ENCODE measurements around the gene CEP41. TPM values are rescaled to one million over a fixed set of nuclear protein-coding genes. Genes with fewer than 3 reads are reported as not detected.

Gene CEP41
- total and polyA plus RNA-seq, 4 donors: 2.3 to 3.5 (median 2.8) TPM

DNA sequence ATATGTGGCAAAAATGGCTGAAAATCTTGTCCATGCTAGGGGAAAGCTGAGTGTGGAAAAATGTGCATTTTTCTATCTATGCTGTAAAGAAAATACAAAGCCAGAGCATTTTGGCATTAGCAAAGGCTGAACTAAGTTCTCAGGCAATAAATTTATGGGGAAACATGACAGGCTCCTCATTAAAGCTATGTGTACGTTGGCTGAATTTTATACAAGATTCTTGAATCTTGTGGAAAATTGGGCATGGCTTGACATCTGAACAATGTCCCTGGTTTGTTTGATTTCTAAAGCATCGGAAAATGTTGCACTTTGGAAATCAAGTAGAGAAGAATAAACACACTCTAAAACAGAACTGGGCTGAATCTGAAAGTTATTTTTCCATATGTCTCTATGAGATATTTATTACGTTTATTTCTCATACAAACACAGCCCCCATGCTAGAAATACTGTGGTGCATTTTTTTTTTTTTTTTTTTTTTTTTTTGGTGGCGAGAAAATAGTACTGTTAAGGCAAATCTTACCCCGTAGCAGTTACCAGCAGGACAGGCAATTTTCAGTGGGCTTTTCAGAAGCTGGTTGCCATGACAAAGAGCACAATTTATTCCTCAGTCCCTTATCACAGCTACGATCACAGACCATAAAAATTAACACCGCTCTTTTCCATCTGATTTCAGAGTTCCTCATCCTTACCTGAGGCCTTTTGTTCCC, 43.6 kb downstream of the CEP41 start:
- Histone ChIP-seq H3K36me3 (ENCODE audit: control insufficient read depth in 4 of 4, insufficient read depth in 3 of 4, low read depth in 1 of 4, low read length in 3 of 4) (peaks cover 0 to 2% (median 0%) of the 10 kb centered on the region in 4 donors), H3K9me3 (ENCODE audit: control insufficient read depth in 4 of 4, low read length in 3 of 4) (no peaks in the 10 kb centered on the region), H3K27ac (ENCODE audit: low read depth in 1 of 2, low read length in 2 of 2) (no peak overlapping the region), H3K9ac (ENCODE audit: low read depth in 1 of 2, low read length in 2 of 2) (no peak overlapping the region), H3K27me3 (ENCODE audit: control insufficient read depth in 4 of 4, insufficient read depth in 4 of 4, low read length in 3 of 4) (no peaks in the 10 kb centered on the region), H3K4me3 (ENCODE audit: low read depth in 1 of 3, low read length in 3 of 3) (no peak overlapping the region), H3K4me1 (ENCODE audit: control insufficient read depth in 4 of 4, insufficient read depth in 4 of 4, low read length in 3 of 4) (no peaks in the 10 kb centered on the region)
- DNase-seq (ENCODE audit: low spot score): no peak
- TF ChIP-seq JUND (IDR thresholded peaks at IDR 0.05): no peak
- WGBS: 92% methylated on average over 7 of the region's 7 CpGs

DNA sequence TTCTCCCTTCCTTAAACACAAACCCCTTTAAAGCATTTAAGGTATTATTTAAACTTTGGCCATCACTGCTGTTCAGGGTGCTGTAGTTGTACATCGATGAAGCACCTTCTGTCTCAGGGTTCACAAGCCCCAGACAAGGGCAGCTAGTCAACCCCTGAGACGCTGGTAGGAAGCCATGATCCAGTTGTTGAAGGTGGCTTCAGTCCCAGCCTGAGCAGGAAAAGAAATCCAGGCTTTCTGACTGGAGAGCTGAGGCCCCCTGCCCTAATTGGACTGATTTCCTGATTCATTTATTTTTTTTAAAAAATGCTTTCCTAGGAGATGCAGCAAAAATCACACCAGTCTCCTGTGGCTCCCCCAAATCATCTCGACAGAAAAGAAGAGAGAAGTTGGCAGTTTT, 44.7 kb downstream of the CEP41 start:
- TF ChIP-seq NR2F2 (IDR thresholded peaks at IDR 0.05): no peak
- no peak for TF ChIP-seq FOXA2 (IDR thresholded peaks at IDR 0.05)
- no peak for TF ChIP-seq HNF4A (conservative IDR thresholded peaks at IDR 0.05)
- no peak for TF ChIP-seq TAF1 (conservative IDR thresholded peaks at IDR 0.05)
- Histone ChIP-seq H3K36me3 (ENCODE audit: control insufficient read depth in 4 of 4, insufficient read depth in 3 of 4, low read depth in 1 of 4, low read length in 3 of 4) (peaks cover 0 to 2% (median 0%) of the 10 kb centered on the region in 4 donors), H3K27me3 (ENCODE audit: control insufficient read depth in 4 of 4, insufficient read depth in 4 of 4, low read length in 3 of 4) (no peaks in the 10 kb centered on the region), H3K27ac (ENCODE audit: low read depth in 1 of 2, low read length in 2 of 2) (no peak overlapping the region), H3K4me3 (ENCODE audit: low read depth in 1 of 3, low read length in 3 of 3) (no peak overlapping the region), H3K4me1 (ENCODE audit: control insufficient read depth in 4 of 4, insufficient read depth in 4 of 4, low read length in 3 of 4) (no peaks in the 10 kb centered on the region), H3K9ac (ENCODE audit: low read depth in 1 of 2, low read length in 2 of 2) (no peak overlapping the region), H3K9me3 (ENCODE audit: control insufficient read depth in 4 of 4, low read length in 3 of 4) (no peaks in the 10 kb centered on the region)
- 71% methylated on average over 3 of the region's 3 CpGs for WGBS
- no peak for DNase-seq (ENCODE audit: low spot score)

DNA sequence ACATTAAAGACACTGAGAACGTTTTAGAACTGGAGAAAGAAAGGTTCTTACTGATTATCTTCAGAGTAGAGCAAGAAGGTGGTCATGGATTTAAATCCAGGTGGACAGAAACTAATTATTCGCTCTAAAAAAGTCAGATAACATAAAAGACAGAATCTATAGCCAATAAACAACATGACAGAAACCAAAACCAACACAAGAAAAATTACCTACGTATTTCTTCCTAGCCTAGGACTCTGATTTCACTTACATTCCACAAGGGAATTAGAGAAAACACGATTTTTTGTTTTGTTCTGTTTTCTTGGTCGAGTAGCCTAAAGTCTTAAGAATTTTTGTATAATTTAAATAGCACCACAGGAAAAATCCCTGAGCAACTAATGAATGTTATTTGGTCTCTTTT, 45.4 kb downstream of the CEP41 start:
- Histone ChIP-seq H3K4me3 (ENCODE audit: low read depth in 1 of 3, low read length in 3 of 3) (no peak overlapping the region), H3K27me3 (ENCODE audit: control insufficient read depth in 4 of 4, insufficient read depth in 4 of 4, low read length in 3 of 4) (no peaks in the 10 kb centered on the region), H3K27ac (ENCODE audit: low read depth in 1 of 2, low read length in 2 of 2) (no peak overlapping the region), H3K9me3 (ENCODE audit: control insufficient read depth in 4 of 4, low read length in 3 of 4) (no peaks in the 10 kb centered on the region), H3K36me3 (ENCODE audit: control insufficient read depth in 4 of 4, insufficient read depth in 3 of 4, low read depth in 1 of 4, low read length in 3 of 4) (no peaks in the 10 kb centered on the region), H3K4me1 (ENCODE audit: control insufficient read depth in 4 of 4, insufficient read depth in 4 of 4, low read length in 3 of 4) (no peaks in the 10 kb centered on the region), H3K9ac (ENCODE audit: low read depth in 1 of 2, low read length in 2 of 2) (no peak overlapping the region)
- 86% methylated on average over 5 of the region's 5 CpGs for WGBS
- TF ChIP-seq TAF1 (conservative IDR thresholded peaks at IDR 0.05): no peak
- TF ChIP-seq RXRA (IDR thresholded peaks at IDR 0.05): no peak
- no peak for TF ChIP-seq FOXA1 (IDR thresholded peaks at IDR 0.05)
- no peak for TF ChIP-seq EGR1 (IDR thresholded peaks at IDR 0.05; ENCODE audit: low read depth in 2 of 2)
- no peak for TF ChIP-seq HNF4G (IDR thresholded peaks at IDR 0.05)
- TF ChIP-seq RAD21 (IDR thresholded peaks at IDR 0.05): no peak
- TF ChIP-seq, protein P1, sequence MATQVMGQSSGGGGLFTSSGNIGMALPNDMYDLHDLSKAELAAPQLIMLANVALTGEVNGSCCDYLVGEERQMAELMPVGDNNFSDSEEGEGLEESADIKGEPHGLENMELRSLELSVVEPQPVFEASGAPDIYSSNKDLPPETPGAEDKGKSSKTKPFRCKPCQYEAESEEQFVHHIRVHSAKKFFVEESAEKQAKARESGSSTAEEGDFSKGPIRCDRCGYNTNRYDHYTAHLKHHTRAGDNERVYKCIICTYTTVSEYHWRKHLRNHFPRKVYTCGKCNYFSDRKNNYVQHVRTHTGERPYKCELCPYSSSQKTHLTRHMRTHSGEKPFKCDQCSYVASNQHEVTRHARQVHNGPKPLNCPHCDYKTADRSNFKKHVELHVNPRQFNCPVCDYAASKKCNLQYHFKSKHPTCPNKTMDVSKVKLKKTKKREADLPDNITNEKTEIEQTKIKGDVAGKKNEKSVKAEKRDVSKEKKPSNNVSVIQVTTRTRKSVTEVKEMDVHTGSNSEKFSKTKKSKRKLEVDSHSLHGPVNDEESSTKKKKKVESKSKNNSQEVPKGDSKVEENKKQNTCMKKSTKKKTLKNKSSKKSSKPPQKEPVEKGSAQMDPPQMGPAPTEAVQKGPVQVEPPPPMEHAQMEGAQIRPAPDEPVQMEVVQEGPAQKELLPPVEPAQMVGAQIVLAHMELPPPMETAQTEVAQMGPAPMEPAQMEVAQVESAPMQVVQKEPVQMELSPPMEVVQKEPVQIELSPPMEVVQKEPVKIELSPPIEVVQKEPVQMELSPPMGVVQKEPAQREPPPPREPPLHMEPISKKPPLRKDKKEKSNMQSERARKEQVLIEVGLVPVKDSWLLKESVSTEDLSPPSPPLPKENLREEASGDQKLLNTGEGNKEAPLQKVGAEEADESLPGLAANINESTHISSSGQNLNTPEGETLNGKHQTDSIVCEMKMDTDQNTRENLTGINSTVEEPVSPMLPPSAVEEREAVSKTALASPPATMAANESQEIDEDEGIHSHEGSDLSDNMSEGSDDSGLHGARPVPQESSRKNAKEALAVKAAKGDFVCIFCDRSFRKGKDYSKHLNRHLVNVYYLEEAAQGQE (IDR thresholded peaks at IDR 0.05): no peak
- TF ChIP-seq, protein P2, sequence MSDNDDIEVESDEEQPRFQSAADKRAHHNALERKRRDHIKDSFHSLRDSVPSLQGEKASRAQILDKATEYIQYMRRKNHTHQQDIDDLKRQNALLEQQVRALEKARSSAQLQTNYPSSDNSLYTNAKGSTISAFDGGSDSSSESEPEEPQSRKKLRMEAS (IDR thresholded peaks at IDR 0.05): no peak
- TF ChIP-seq SP1 (IDR thresholded peaks at IDR 0.05): no peak
- no peak for TF ChIP-seq YY1 (IDR thresholded peaks at IDR 0.05)
- TF ChIP-seq, protein P3, sequence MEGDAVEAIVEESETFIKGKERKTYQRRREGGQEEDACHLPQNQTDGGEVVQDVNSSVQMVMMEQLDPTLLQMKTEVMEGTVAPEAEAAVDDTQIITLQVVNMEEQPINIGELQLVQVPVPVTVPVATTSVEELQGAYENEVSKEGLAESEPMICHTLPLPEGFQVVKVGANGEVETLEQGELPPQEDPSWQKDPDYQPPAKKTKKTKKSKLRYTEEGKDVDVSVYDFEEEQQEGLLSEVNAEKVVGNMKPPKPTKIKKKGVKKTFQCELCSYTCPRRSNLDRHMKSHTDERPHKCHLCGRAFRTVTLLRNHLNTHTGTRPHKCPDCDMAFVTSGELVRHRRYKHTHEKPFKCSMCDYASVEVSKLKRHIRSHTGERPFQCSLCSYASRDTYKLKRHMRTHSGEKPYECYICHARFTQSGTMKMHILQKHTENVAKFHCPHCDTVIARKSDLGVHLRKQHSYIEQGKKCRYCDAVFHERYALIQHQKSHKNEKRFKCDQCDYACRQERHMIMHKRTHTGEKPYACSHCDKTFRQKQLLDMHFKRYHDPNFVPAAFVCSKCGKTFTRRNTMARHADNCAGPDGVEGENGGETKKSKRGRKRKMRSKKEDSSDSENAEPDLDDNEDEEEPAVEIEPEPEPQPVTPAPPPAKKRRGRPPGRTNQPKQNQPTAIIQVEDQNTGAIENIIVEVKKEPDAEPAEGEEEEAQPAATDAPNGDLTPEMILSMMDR (IDR thresholded peaks at IDR 0.05; ENCODE audit: low read depth, low read length, missing input control): no peak
- no peak for TF ChIP-seq JUND (IDR thresholded peaks at IDR 0.05)
- TF ChIP-seq NR2F2 (IDR thresholded peaks at IDR 0.05): no peak
- TF ChIP-seq FOXA2 (IDR thresholded peaks at IDR 0.05): no peak
- TF ChIP-seq, protein P4, sequence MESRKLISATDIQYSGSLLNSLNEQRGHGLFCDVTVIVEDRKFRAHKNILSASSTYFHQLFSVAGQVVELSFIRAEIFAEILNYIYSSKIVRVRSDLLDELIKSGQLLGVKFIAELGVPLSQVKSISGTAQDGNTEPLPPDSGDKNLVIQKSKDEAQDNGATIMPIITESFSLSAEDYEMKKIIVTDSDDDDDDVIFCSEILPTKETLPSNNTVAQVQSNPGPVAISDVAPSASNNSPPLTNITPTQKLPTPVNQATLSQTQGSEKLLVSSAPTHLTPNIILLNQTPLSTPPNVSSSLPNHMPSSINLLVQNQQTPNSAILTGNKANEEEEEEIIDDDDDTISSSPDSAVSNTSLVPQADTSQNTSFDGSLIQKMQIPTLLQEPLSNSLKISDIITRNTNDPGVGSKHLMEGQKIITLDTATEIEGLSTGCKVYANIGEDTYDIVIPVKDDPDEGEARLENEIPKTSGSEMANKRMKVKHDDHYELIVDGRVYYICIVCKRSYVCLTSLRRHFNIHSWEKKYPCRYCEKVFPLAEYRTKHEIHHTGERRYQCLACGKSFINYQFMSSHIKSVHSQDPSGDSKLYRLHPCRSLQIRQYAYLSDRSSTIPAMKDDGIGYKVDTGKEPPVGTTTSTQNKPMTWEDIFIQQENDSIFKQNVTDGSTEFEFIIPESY (IDR thresholded peaks at IDR 0.05): no peak
- no peak for DNase-seq (ENCODE audit: low spot score)
